Gastrocnemius medialis (tissue), 4 donors: ENCODE results near the gene PMEPA1.

ENCODE experiments used
- POLR2A ChIP-seq, 2 donors: fragments of 450-650 bp; IDR thresholded peaks; one replicate each; pipeline ENCODE4 v1.6.1; 2017; ENCODE audit warnings: antibody characterized with exemption in 2 of 2, mild to moderate bottlenecking in 2 of 2, moderate library complexity in 2 of 2
- TF ChIP-seq, protein P1 (sequence below), 5 experiments: fragments of 450-650 bp in 3 of 5; fragments of 200-600 bp in 2 of 5; sonication (generic) in 2 of 5; IDR thresholded peaks in 4 of 5; conservative IDR thresholded peaks in 1 of 5; 1 replicate in 4 of 5; 2 replicates in 1 of 5; pipeline ENCODE4 v1.5.1; 2016 to 2019; ENCODE audit warnings: antibody characterized with exemption in 5 of 5, mild to moderate bottlenecking in 3 of 5, moderate library complexity in 3 of 5

DNA sequence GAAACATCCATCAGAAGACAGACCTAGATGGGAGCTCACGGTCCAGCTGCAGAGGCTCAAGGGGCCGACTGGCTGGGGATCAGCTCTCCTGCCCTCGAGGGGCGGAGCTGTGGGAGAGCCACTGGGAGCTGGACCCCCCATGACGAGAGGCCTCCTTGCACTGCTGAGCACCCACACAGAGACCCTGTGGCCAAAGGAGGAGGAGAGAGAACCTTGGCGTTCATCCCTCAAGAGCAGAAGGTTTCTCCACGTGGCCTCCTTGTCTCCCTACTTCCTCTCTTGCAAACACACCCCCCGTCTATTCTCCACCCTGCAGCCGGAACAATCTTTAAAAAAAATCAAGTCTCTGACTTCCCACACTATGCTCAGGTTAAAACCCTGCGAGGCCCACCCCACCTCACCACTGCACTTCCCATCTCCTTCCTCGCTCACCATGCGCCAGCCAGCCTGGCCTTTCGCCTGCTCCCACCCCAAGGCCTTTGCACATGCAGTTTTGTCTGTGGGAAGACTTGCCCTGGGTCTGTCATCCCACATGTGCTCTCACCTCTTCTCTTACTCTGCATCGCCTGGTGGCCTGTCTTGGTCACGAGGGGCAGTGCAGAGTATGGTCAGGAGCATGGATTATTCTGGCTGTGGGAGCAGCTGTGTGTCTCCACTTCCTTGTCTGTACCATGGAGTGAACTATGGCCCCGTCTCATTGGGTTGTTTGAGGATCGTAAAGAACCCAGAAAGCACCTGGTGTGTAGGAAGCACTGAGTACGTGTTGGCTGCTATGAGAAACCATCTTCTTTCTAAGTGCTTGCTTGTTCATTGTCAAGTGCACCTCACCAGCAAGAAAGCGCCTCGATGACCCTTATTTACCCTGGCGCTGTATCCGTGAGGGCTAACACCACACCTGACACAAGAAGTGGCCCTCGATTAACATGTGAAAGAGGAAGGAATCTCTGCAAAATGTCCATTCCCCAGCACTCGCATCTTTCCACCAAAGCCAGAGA, 32.9 kb downstream of the PMEPA1 start:
- TF ChIP-seq, protein P1, sequence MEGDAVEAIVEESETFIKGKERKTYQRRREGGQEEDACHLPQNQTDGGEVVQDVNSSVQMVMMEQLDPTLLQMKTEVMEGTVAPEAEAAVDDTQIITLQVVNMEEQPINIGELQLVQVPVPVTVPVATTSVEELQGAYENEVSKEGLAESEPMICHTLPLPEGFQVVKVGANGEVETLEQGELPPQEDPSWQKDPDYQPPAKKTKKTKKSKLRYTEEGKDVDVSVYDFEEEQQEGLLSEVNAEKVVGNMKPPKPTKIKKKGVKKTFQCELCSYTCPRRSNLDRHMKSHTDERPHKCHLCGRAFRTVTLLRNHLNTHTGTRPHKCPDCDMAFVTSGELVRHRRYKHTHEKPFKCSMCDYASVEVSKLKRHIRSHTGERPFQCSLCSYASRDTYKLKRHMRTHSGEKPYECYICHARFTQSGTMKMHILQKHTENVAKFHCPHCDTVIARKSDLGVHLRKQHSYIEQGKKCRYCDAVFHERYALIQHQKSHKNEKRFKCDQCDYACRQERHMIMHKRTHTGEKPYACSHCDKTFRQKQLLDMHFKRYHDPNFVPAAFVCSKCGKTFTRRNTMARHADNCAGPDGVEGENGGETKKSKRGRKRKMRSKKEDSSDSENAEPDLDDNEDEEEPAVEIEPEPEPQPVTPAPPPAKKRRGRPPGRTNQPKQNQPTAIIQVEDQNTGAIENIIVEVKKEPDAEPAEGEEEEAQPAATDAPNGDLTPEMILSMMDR (IDR thresholded peaks at IDR 0.05 in 4 of 5, conservative IDR thresholded peaks at IDR 0.05 in 1 of 5) = no peak
- TF ChIP-seq POLR2A (IDR thresholded peaks at IDR 0.05) = no peak
